A375 (cell line): ENCODE measurements around the gene ATP7A. TPM values are rescaled to one million over a fixed set of nuclear protein-coding genes. Genes with fewer than 3 reads are reported as not detected.

Experiments used
- small RNA-seq: library from RNA; depleted of rRNA; stranded (forward); fragments of <200 nt; gene quantifications from one replicate; pipeline ENCODE3, GENCODE V24; 2014
- total RNA-seq: library from RNA; depleted of rRNA; stranded (reverse); fragments of >200 nt; shearing (Covaris generic); gene quantifications from 2 replicates; pipeline ENCODE4 v1.2.3, GENCODE V29; 2014; rRNA removed

ATP7A gene
- total RNA-seq: 3.2 and 5.4 TPM in 2 replicates

GRCh38 chrX:77910108-77910840 lies at the start of gene ATP7A:
ATP7A (plus strand) TSS chrX:77910693; CDS start chrX:77971642, 60,949 bp downstream.

GRCh38 chrX:77894921-77895886 lies 15.3 kb upstream of the ATP7A start, which contains the start of gene MAGT1:
MAGT1 (minus strand) TSS chrX:77895435; CDS start chrX:77895410, 25 bp downstream.

GRCh38 chrX:77899081-77899828 lies 11.2 kb upstream of the ATP7A start, which contains the start of gene COX7B:
COX7B (plus strand) TSS chrX:77899468; CDS start chrX:77899554, 86 bp downstream.

GRCh38 chrX:77969538-77969937 lies 59.0 kb downstream of the ATP7A start, which contains the start of gene PGAM4:
PGAM4 (minus strand) TSS chrX:77969638; CDS start chrX:77969638, 0 bp downstream.

Small RNA genes within 50 kb of the gene (small RNA-seq; reads per million reads assigned to genes)
- not detected for gene RN7SL460P

Other genes with a start within 250 kb of the ATP7A start
- gene ATRX, start 124.5 kb upstream of the ATP7A start, total RNA-seq: 61.7 and 73.2 TPM in 2 replicates
- gene MAGT1, start 15.3 kb upstream of the ATP7A start, total RNA-seq: 60.0 and 63.4 TPM in 2 replicates
- 281 and 348 TPM in 2 replicates for gene COX7B, start 11.2 kb upstream of the ATP7A start, total RNA-seq
- not detected in 2 replicates for gene PGAM4, start 58.9 kb downstream of the ATP7A start, total RNA-seq
- gene PGK1, start 193.6 kb downstream of the ATP7A start, total RNA-seq: 345 and 352 TPM in 2 replicates
- 17.0 and 17.7 TPM in 2 replicates for gene TAF9B, start 229.0 kb downstream of the ATP7A start, total RNA-seq